ENCODE data around the gene SLC5A4. TPM values are rescaled to one million over a fixed set of nuclear protein-coding genes. Genes with fewer than 3 reads are reported as not detected.

SLC5A4 gene
- total RNA-seq, 3 donors from 2014 or later (not counting 1 experiment from before 2014, with no cell fraction given): not detected

DNA sequence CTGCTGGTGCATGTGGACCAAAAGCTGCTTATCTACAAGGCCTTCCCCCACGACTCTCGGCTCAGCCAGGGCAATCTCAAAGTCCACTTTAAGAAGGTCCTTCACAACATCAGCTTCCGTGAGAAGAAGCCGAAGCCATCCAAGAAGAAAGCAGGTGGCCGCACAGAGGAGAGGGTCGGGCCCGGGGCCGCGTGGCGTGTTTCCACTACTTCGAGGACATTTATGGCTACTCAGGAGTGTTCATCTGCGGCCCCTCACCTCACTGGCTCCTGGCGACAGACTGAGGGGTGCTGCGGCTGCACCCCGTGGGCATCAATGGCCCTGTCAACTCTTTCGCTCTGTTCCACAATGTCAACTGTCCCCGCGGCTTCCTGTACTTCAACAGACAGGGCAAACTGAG is 16.2 kb upstream of the SLC5A4 start:
- Mint-ChIP-seq H3K9me3 (no peaks in the 10 kb centered on the region), H3K4me1 (no peaks in the 10 kb centered on the region), H3K4me3 (no peak overlapping the region), H3K36me3 (no peaks in the 10 kb centered on the region), H3K27ac (no peak overlapping the region), H3K27me3 (ENCODE audit: low read depth in 2 of 2) (no peaks in the 10 kb centered on the region)
- H3K9me3 ChIP-seq (ENCODE audit: control insufficient read depth, insufficient read depth, low read length): no peaks in the 10 kb centered on the region
- ATAC-seq: no peak
- DNase-seq: no peak
- no peaks in the 10 kb centered on the region for H3K27me3 ChIP-seq (ENCODE audit: control insufficient read depth, insufficient read depth, low read length)
- intact Hi-C loops (cut with micrococcal nuclease): no loop called here
- TF ChIP-seq, protein P1, sequence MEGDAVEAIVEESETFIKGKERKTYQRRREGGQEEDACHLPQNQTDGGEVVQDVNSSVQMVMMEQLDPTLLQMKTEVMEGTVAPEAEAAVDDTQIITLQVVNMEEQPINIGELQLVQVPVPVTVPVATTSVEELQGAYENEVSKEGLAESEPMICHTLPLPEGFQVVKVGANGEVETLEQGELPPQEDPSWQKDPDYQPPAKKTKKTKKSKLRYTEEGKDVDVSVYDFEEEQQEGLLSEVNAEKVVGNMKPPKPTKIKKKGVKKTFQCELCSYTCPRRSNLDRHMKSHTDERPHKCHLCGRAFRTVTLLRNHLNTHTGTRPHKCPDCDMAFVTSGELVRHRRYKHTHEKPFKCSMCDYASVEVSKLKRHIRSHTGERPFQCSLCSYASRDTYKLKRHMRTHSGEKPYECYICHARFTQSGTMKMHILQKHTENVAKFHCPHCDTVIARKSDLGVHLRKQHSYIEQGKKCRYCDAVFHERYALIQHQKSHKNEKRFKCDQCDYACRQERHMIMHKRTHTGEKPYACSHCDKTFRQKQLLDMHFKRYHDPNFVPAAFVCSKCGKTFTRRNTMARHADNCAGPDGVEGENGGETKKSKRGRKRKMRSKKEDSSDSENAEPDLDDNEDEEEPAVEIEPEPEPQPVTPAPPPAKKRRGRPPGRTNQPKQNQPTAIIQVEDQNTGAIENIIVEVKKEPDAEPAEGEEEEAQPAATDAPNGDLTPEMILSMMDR (IDR thresholded peaks at IDR 0.05): no peak
- H3K4me1 ChIP-seq (ENCODE audit: control insufficient read depth, insufficient read depth, low read length): no peaks in the 10 kb centered on the region
- no peak overlapping the region for H3K27ac ChIP-seq (ENCODE audit: low read length)
- 91% methylated on average over 18 of the region's 18 CpGs for WGBS (ENCODE audit: insufficient coverage)
- no peak overlapping the region for H3K4me3 ChIP-seq (ENCODE audit: low read length)
- no peaks in the 10 kb centered on the region for H3K36me3 ChIP-seq (ENCODE audit: control insufficient read depth, insufficient read depth, low read length)

DNA sequence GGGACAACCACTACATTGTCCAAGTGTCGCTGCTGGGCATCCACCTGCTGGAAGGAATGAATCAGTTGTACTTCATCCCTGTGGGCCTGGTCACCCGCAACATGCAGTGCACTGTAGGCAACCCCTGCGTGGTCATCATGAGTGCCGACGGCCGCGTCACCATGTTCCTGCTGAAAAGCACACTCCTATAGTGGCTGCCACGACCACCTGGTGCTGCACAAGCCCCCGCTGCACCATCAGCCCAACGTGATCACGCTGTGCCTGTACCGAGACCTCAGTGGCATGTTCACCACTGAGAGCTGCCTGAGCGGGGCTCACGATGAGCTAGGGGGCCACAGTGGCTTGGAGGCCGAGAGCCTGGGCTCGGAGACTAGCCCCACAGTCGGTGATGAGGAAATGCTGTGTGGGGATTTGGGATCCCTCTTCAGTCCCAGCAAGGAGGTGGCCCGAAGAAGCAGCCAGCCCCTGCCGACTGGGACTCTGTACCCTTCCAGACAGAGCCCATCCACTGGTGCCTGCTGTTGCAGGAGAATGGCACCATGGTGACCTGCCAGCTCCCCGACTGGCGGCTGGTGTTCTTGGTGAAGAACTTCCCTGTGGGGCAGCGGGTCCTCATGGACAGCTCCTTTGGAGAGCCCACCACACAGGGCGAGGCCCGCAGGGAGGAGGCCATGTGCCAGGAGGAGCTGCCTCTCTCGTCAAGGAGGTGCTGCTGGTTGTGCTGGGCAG is 15.7 kb upstream of the SLC5A4 start:
- DNase-seq (no peak), ATAC-seq (no peak)
- TF ChIP-seq, protein P1 (IDR thresholded peaks at IDR 0.05): no peak
- H3K27me3 Mint-ChIP-seq (ENCODE audit: low read depth in 2 of 2): no peaks in the 10 kb centered on the region
- no peaks in the 10 kb centered on the region for H3K36me3 Mint-ChIP-seq
- peaks cover 3% of the 10 kb centered on the region for H3K4me1 ChIP-seq (ENCODE audit: control insufficient read depth, insufficient read depth, low read length)
- no peaks in the 10 kb centered on the region for H3K27me3 ChIP-seq (ENCODE audit: control insufficient read depth, insufficient read depth, low read length)
- H3K27ac ChIP-seq (ENCODE audit: low read length): no peak overlapping the region
- no peaks in the 10 kb centered on the region for H3K9me3 Mint-ChIP-seq
- H3K9me3 ChIP-seq (ENCODE audit: control insufficient read depth, insufficient read depth, low read length): no peaks in the 10 kb centered on the region
- H3K27ac Mint-ChIP-seq: no peak overlapping the region
- WGBS (ENCODE audit: insufficient coverage): 92% methylated on average over 25 of the region's 25 CpGs
- H3K4me3 Mint-ChIP-seq: no peak overlapping the region
- no peaks in the 10 kb centered on the region for H3K36me3 ChIP-seq (ENCODE audit: control insufficient read depth, insufficient read depth, low read length)
- H3K4me1 Mint-ChIP-seq: peaks cover 4 to 5% of the 10 kb centered on the region in 2 donors
- H3K4me3 ChIP-seq (ENCODE audit: low read length): no peak overlapping the region
- intact Hi-C loops (cut with micrococcal nuclease): no loop called here

DNA sequence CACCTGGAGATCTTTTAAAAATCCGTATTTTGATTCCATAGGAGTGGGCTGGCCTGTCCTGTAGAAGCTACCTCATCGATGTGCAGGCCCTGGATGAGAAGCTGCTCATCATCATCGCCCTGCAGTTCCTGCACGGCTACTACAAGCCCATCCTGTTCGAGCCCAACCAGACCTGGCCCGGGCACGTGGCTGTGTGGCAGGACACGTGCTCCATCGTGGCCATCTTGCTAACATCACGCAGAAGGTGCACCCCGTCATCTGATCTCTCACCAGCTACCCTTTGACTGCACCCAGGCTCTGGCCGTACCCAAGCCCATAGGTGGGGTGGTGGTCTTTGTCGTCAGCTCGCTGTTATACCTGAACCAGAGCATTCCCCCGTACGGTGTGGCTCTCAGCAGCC is 14.2 kb upstream of the SLC5A4 start:
- Mint-ChIP-seq H3K27me3 (ENCODE audit: low read depth in 2 of 2) (no peaks in the 10 kb centered on the region), H3K4me1 (peaks cover 6 to 8% of the 10 kb centered on the region in 2 donors), H3K27ac (no peak overlapping the region), H3K36me3 (no peaks in the 10 kb centered on the region), H3K4me3 (no peak overlapping the region), H3K9me3 (no peaks in the 10 kb centered on the region)
- intact Hi-C loops (cut with micrococcal nuclease): loop anchor here (5.0 kb wide), 1 partner anchor 602 kb away; no protein-coding TSS in a partner anchor
- no peaks in the 10 kb centered on the region for H3K27me3 ChIP-seq (ENCODE audit: control insufficient read depth, insufficient read depth, low read length)
- WGBS (ENCODE audit: insufficient coverage): 93% methylated on average over 16 of the region's 16 CpGs
- H3K27ac ChIP-seq (ENCODE audit: low read length): no peak overlapping the region
- H3K9me3 ChIP-seq (ENCODE audit: control insufficient read depth, insufficient read depth, low read length): no peaks in the 10 kb centered on the region
- no peak overlapping the region for H3K4me3 ChIP-seq (ENCODE audit: low read length)
- TF ChIP-seq, protein P1 (IDR thresholded peaks at IDR 0.05): no peak
- no peak for DNase-seq
- ATAC-seq: no peak
- no peaks in the 10 kb centered on the region for H3K36me3 ChIP-seq (ENCODE audit: control insufficient read depth, insufficient read depth, low read length)
- H3K4me1 ChIP-seq (ENCODE audit: control insufficient read depth, insufficient read depth, low read length): peaks cover 3% of the 10 kb centered on the region

DNA sequence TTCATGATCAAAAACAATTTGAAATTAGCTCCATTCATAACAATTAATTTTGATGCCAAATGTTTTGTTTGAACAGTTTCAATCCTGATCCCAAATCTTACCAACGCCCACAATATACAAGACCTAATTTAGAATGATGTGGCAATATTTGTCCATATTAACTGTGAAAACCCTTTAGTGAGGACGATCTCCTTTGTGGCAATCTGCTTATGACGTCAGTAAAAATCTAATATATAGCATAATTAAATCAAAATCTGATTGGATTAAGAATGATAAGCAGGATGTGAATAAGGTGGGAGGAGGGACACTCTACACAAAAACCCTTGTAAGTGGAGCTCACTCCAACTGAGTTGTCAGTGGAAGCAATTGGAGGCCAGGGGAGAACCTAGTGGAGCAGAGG is 11.9 kb upstream of the SLC5A4 start:
- DNase-seq (no peak), ATAC-seq (no peak)
- H3K9me3 ChIP-seq (ENCODE audit: control insufficient read depth, insufficient read depth, low read length): no peaks in the 10 kb centered on the region
- no peaks in the 10 kb centered on the region for H3K36me3 Mint-ChIP-seq
- TF ChIP-seq, protein P1 (IDR thresholded peaks at IDR 0.05): no peak
- no CpG with 5 or more reads among the region's 3 CpGs for WGBS (ENCODE audit: insufficient coverage)
- H3K27me3 Mint-ChIP-seq (ENCODE audit: low read depth in 2 of 2): no peaks in the 10 kb centered on the region
- H3K27ac Mint-ChIP-seq: no peak overlapping the region
- H3K4me1 Mint-ChIP-seq: peaks cover 6 to 8% of the 10 kb centered on the region in 2 donors
- no peaks in the 10 kb centered on the region for H3K9me3 Mint-ChIP-seq
- no peaks in the 10 kb centered on the region for H3K36me3 ChIP-seq (ENCODE audit: control insufficient read depth, insufficient read depth, low read length)
- H3K27me3 ChIP-seq (ENCODE audit: control insufficient read depth, insufficient read depth, low read length): no peaks in the 10 kb centered on the region
- H3K4me3 ChIP-seq (ENCODE audit: low read length): no peak overlapping the region
- peaks cover 3% of the 10 kb centered on the region for H3K4me1 ChIP-seq (ENCODE audit: control insufficient read depth, insufficient read depth, low read length)
- no peak overlapping the region for H3K4me3 Mint-ChIP-seq
- H3K27ac ChIP-seq (ENCODE audit: low read length): no peak overlapping the region
- intact Hi-C loops (cut with micrococcal nuclease): loop anchor here (1.0 to 5.0 kb wide), 3 partner anchors 164 to 600 kb away; no protein-coding TSS in a partner anchor

Measured in natural killer cell (primary cell).